Choroid plexus epithelial cell (primary cell): Measurements from ENCODE around the gene OGDH.
A peak's percentile ranks its signal among the peaks of the same experiment; 100 is the strongest.

Source experiments
- DNase-seq: peaks from one replicate; pipeline ENCODE4 v3.0.0-alpha.2; 2010; ENCODE audit warnings: low read depth
- H3K4me3 ChIP-seq: 2 replicates; pipeline ENCODE4 v1.5.1; 2011; ENCODE audit warnings: low read depth, mild to moderate bottlenecking, control low read depth, low read length, moderate library complexity
- TF ChIP-seq, protein P1 (sequence below): conservative IDR thresholded peaks from 2 replicates; pipeline ENCODE4 v1.5.1; 2011; ENCODE audit warnings: low read depth, mild to moderate bottlenecking, control low read depth, inconsistent platforms, low read length, moderate library complexity

Gene OGDH

GRCh38 chr7:44678471-44679179 is 72.2 kb downstream of the OGDH start:
- no peak overlapping the region for H3K4me3 ChIP-seq
- TF ChIP-seq, protein P1, sequence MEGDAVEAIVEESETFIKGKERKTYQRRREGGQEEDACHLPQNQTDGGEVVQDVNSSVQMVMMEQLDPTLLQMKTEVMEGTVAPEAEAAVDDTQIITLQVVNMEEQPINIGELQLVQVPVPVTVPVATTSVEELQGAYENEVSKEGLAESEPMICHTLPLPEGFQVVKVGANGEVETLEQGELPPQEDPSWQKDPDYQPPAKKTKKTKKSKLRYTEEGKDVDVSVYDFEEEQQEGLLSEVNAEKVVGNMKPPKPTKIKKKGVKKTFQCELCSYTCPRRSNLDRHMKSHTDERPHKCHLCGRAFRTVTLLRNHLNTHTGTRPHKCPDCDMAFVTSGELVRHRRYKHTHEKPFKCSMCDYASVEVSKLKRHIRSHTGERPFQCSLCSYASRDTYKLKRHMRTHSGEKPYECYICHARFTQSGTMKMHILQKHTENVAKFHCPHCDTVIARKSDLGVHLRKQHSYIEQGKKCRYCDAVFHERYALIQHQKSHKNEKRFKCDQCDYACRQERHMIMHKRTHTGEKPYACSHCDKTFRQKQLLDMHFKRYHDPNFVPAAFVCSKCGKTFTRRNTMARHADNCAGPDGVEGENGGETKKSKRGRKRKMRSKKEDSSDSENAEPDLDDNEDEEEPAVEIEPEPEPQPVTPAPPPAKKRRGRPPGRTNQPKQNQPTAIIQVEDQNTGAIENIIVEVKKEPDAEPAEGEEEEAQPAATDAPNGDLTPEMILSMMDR = no peak
- DNase-seq = peak; percentile 93

DNA sequence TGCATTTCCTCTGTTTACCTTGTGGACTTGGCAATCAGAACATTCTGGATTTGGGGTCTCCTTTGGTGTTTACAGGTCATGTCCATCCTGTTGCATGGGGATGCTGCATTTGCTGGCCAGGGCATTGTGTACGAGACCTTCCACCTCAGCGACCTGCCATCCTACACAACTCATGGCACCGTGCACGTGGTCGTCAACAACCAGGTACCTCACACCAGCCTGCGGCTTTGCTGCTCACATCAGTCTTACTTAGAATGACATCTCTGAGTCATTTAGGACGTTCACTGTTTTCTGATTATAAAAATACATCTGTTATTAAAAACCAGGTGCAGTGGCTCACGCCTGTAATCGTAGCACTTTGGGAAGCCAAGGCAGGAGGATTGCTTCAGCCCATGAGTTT is 75.2 kb downstream of the OGDH start:
- DNase-seq = no peak
- TF ChIP-seq, protein P1 = no peak

DNA sequence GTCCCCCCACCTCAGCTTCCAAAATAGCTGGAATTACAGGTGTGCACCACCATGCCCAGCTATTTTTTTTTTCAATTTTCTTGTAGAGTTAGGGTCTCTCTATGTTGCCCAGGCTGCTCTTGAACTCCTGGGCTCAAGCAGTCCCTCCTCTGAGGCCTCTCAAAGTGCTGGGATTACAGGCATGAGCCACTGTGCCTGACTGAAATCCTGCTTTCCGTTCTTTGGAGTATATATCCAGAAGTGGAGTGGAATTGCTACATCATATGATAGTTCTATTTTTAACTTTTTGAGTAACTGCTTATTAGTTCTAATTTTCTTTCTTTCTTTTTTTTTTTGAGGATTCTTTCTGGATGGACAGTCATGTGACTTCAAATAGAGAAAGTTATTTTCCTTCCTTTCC is 79.3 kb downstream of the OGDH start:
- H3K4me3 ChIP-seq = no peak overlapping the region
- TF ChIP-seq, protein P1 = no peak
- DNase-seq = no peak

More for the DNA sequence above, 75.2 kb downstream of the OGDH start:
- no peak overlapping the region for H3K4me3 ChIP-seq

- TF ChIP-seq, protein P1 = no peak
- DNase-seq = no peak
- no peak overlapping the region for H3K4me3 ChIP-seq
Observed at GRCh38 chr7:44689427-44689826, 83.0 kb downstream of the OGDH start.

GRCh38 chr7:44693641-44694313 is 87.3 kb downstream of the OGDH start:
- DNase-seq = peak; percentile 93

DNA sequence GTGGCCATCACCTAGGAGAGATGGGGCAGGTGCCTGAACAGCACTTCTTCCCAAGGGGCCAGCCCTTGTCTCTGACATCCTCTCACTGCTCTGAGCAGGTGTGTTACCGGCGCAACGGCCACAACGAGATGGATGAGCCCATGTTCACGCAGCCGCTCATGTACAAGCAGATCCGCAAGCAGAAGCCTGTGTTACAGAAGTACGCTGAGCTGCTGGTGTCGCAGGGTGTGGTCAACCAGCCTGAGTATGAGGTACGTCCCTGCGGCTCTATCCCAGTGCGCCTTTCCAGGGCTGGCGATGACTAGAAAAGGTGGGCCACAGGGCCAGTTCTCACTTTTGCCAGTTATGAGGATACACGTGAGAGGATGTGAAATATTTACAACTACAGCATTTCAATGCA is 87.9 kb downstream of the OGDH start:
- no peak overlapping the region for H3K4me3 ChIP-seq
- DNase-seq = no peak
- TF ChIP-seq, protein P1 = no peak

More at GRCh38 chr7:44693641-44694313, 87.3 kb downstream of the OGDH start:
- H3K4me3 ChIP-seq = no peak overlapping the region
- TF ChIP-seq, protein P1 = peak; percentile 10
